GM19372 (cell line): ENCODE data around the gene CDK6.
A peak's percentile ranks its signal among the peaks of the same experiment; 100 is the strongest.

Experiments used
- ATAC-seq: cut with Tn5 transposase; IDR thresholded peaks from one replicate; pipeline ENCODE4 v1.9.1; 2021; ENCODE audit warnings: mild to moderate bottlenecking, low read depth, moderate library complexity; ENCODE audit not compliant: unreplicated experiment

CDK6 gene

DNA sequence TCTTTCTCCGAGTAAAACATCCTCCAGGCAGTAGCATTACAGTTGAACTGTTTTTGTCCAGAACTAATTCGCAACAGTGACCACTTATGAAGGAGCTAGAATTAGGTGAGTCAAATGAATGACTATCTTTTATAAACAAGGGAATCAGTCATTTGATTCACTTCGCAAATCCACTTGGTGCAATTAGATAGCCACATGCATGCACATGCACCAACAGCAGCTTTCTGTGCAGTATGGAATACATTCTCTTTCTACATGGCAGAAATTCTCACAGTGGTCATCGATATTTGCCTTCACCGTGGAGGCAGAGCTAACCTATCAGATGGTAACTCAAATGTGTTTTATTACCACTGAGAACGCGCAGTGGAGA is 118.8 kb downstream of the CDK6 start:
- peak; percentile 7 for ATAC-seq

GRCh38 chr7:92716825-92717580 is 119.4 kb downstream of the CDK6 start:
- no peak for ATAC-seq

DNA sequence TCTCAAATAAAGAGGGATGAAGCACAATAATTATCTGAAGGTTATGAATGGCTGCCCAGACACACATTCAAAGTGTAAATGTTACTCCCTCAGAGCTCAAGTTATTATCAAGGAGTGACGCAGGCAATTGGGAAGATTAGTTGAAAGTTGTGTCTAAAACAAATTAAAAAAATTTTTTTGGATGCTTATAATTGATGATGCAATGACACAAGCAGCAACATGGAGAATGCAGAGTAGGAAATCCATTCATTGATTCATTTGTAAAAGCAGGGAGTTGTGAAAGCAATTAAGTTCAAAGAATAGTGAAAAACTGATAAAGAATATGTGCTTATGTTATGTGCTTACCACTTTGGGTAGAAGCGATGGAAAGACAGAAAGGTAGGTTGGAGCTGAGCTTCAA is 120.4 kb downstream of the CDK6 start:
- ATAC-seq = no peak

DNA sequence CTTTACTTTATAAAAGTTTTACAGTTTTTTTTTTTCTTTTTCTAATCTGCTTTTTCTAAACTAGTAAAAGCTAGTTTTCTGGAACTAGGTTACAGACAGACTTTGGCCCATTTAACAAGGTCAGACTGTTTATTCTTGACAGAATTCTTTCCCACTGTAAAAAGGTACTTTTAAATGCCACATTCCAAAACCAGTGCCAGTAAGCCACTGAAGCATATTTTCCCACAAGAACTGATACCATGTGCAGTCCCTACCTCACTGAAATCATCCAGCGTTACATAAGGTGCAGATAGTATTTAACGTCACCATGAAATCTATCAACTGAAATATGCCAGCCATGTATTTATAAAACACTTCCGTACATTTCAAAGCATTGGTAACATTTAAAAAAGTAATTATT is 121.6 kb downstream of the CDK6 start:
- ATAC-seq = no peak

- ATAC-seq = no peak
Observed at GRCh38 chr7:92714280-92714679, 122.1 kb downstream of the CDK6 start.

DNA sequence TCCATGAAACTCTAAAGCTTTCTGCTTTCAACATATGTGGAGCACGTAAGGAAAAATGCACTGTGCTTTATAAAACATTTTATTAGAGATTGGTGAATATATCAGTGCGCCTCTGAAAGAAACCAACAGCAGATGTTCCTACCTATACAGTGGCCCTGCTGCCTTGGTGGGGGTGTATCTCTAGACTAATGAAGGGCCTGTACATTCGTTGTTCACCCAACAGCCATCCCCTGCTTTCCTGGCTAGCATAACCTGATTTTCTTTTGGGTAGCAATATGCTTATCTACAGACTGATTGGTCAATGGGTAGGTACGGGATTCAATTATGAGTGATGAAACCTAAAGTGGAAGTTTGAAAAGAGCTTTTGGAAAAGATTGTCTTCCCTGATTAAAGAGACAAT is 126.5 kb downstream of the CDK6 start:
- no peak for ATAC-seq

DNA sequence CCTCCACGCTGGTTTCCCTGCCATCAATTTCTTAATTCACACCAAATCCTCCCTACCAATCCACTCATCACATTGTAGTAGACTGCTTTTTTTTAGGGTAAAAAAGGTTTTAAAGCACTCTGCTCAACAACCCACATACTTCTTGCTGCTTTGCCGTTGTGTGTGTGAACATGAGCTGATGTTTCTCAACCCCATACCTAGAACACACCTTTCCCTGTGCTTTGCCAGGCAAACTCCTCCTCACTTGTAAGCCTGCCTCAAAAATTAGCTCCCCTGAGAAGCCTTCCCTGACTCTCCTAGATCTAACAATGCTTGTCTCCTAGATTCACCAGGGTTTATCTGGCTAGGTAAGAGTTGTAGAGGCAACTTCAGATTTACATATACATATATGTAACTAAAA is 127.2 kb downstream of the CDK6 start:
- ATAC-seq = no peak

GRCh38 chr7:92708111-92709042 is 128.0 kb downstream of the CDK6 start:
- ATAC-seq = no peak

- ATAC-seq = no peak
Observed at GRCh38 chr7:92707435-92707834, 128.9 kb downstream of the CDK6 start.

GRCh38 chr7:92706563-92706962 is 129.8 kb downstream of the CDK6 start:
- ATAC-seq = no peak

DNA sequence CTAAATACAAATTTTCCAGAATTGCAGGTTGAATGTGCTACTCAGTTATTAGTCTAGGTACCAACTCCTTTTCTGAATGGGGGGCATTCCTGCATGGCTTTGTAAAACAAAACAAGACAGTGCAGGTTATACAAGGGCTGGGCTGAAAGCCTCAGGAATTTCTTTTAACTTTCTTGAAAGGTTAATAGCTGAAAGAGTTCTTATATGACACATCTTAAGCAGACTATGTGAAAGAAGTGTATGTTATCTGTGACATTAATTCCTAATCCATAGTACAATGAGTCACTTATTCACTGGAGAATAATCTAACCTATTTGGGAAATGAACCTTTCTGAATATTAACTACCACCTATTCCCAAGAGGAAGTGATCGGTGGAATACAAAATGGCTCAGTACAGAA is 130.5 kb downstream of the CDK6 start:
- ATAC-seq = no peak

- no peak for ATAC-seq
Observed at GRCh38 chr7:92704858-92705257, 131.5 kb downstream of the CDK6 start.

GRCh38 chr7:92702535-92702934 is 133.8 kb downstream of the CDK6 start:
- ATAC-seq = no peak

GRCh38 chr7:92699966-92700514 is 136.3 kb downstream of the CDK6 start:
- no peak for ATAC-seq

- ATAC-seq = no peak
Observed at GRCh38 chr7:92699560-92699959, 136.8 kb downstream of the CDK6 start.

GRCh38 chr7:92698237-92698841 is 138.0 kb downstream of the CDK6 start:
- no peak for ATAC-seq

DNA sequence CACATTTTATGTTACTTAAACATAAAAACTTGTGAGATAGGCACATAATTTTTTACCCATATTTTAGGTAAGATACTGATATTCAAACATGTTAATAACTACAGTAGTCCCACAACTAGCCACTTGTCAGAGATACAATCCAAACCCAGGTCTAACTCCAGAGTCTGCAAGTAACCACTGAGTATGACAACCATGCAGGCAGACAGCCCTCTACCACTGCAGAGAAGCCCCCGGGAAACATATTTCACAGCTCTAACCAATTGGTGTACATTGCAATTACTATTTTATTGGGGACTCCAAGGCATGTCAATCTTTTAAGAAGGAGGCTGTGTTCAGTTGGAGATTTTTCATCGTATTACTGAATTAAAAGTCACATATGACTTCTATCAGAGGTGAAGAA is 139.0 kb downstream of the CDK6 start:
- ATAC-seq = no peak

DNA sequence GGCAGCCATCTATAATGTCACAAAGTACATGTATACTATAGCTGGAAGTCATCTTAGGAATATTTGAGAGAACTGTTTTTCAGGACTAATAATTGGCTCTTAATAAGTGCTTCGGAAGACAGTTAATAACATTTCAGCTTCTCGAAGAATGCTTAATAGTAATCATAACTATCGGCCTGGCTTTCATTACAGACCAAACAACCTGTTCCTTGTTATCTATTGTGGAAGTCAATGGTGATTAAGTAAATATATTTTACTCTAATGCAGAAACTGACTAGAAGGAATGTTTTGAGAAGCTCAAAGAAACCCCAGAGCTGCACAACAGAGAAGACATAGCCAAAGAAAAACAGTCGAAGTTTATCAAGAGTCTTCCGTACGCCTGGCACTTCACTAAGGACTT is 139.4 kb downstream of the CDK6 start:
- ATAC-seq = no peak

DNA sequence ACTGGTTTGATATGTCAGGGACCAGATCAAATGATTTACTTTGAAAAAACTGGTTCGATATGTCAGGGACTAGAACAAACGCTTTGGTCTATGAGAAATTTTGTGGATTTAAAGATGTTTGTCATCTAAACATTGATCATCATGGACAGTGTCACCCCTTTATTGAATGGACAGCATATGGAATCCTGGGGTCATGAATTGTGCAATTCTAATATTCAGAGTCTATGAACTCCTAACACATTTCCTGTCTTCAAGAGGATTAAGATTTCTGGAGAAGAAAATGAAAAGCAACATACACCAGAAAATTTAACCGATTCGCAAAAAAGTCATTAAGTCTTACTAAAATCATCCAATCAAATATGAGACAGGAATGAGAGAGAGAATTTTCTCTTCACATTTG is 139.8 kb downstream of the CDK6 start:
- ATAC-seq = no peak

GRCh38 chr7:92695308-92696261 is 140.8 kb downstream of the CDK6 start:
- ATAC-seq = no peak
